Large intestine (tissue), 3 donors: Measurements from ENCODE around the gene OR10H5. TPM values are rescaled to one million over a fixed set of nuclear protein-coding genes. Genes with fewer than 3 reads are reported as not detected.
"Not testable (repeated sequence)": the region's sequence is repeated elsewhere in the genome, so short reads cannot be mapped to it uniquely, and the experiment has no call there.

Experiments used
- DNase-seq, 2 donors: peaks; one replicate each; pipeline versions ENCODE4 v3.0.0 to v3.0.0-alpha.2; 2013
- H3K27ac ChIP-seq: one replicate; pipeline ENCODE4 v1.5.1; 2013; ENCODE audit warnings: low read length
- H3K27me3 ChIP-seq: 2 replicates; pipeline ENCODE4 v1.6.1; 2013; ENCODE audit warnings: low read length; ENCODE audit not compliant: control insufficient read depth, insufficient read depth
- H3K36me3 ChIP-seq: 2 replicates; pipeline ENCODE4 v1.6.1; 2013; ENCODE audit warnings: low read length; ENCODE audit not compliant: control insufficient read depth, insufficient read depth
- H3K4me1 ChIP-seq: one replicate; pipeline ENCODE4 v1.6.1; 2013; ENCODE audit warnings: low read length; ENCODE audit not compliant: control insufficient read depth, insufficient read depth
- H3K4me3 ChIP-seq: one replicate; pipeline ENCODE4 v1.5.1; 2013; ENCODE audit warnings: low read length
- H3K9me3 ChIP-seq: one replicate; pipeline ENCODE4 v1.6.1; 2013; ENCODE audit warnings: mild to moderate bottlenecking, low read depth, low read length, moderate library complexity; ENCODE audit not compliant: control insufficient read depth
- WGBS: methylation state at CpG from one replicate; pipeline ENCODE4 v1.1.5; 2013; ENCODE audit warnings: low lambda C conversion rate; ENCODE audit not compliant: insufficient coverage; 5-methylcytosine and 5-hydroxymethylcytosine counted together
- polyA plus RNA-seq: library from polyadenylated mRNA; unstranded; fragments of 120-200 nt; gene quantifications from one replicate; pipeline ENCODE4 v1.2.1, GENCODE V29; 2013

The OR10H5 gene
- polyA plus RNA-seq, 1 donor, result not detected

DNA sequence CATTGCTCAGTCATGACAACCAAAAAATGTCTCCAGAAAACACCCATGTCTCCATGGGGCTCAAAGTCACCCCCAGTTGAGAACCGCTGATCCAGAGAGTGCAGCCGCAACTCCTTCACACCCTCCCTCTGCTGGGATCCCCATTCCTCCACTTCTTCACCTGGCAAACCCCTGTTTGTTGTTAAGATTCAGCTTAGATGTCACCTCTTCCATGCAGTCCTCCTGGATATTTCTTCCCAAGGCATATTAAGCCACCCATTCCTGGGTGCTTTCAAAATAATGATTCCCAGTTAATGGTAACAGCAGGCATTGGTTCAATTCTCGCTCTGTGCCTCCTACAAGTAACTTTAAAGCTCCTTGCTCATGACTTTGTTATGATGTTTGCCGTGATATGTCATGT, 24.0 kb downstream of the OR10H5 start:
- no peaks in the 10 kb centered on the region for H3K36me3 ChIP-seq
- H3K27ac ChIP-seq, result no peak overlapping the region
- H3K9me3 ChIP-seq, result no peaks in the 10 kb centered on the region
- no CpG with 5 or more reads among the region's 4 CpGs for WGBS
- no peak overlapping the region for H3K4me3 ChIP-seq
- H3K4me1 ChIP-seq, result no peaks in the 10 kb centered on the region
- H3K27me3 ChIP-seq, result peaks cover 6% of the 10 kb centered on the region
- DNase-seq, result no peak

DNA sequence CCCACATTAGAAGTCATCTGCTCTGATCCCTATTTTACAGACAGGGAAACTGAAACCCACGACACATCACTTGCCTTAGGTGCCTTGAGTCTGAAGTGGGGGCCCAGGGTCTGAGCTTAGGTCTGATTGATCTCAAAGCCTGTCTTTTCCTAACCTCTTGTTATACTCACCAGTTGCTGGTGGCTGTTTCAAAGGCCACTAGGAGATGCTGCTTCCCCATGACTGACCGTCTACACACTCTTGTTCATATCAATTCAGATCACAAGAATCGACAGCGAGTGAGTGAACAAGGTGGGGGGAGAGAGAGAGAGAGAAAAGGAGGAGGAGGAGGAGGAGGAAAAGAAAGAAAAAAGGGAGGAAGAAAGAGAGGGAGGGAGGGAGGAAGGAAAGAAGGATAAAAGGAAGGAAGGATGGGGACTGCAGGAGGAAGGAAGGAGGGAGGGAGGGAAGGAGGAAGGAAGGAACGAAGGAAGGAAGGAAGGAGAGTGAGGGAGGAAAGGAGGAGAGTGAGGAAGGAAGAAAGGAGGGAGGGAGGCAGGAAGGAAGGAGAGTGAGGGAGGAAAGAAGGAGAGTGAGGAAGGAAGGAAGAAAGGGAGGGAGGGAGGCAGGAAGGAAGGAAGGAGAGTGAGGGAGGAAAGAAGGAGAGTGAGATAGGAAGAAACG, 24.7 kb downstream of the OR10H5 start:
- no peak for DNase-seq
- peaks cover 6% of the 10 kb centered on the region for H3K27me3 ChIP-seq

DNA sequence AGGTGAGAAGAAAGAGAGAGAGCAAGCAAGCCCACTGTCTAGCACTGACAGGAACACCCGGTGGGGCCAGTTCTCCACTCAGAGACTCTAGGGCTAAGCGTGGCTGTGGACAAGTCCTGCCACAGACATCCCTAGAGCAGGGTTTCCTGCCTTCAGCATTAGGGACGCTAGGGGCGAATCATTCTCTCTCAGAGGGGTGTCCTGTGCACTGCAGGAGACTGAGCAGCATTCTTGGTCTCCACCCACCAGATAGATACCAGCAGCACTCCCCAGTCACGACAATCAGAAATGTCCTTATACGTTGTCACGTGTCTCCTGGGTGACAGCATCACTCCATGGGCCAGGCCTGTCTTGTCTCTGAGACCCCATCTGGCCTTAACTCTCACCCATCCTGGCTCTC, 26.5 kb downstream of the OR10H5 start:
- H3K4me1 ChIP-seq, result no peaks in the 10 kb centered on the region
- H3K4me3 ChIP-seq, result no peak overlapping the region
- H3K27ac ChIP-seq, result no peak overlapping the region
- H3K36me3 ChIP-seq, result no peaks in the 10 kb centered on the region
- no peaks in the 10 kb centered on the region for H3K9me3 ChIP-seq
- no peak for DNase-seq
- peaks cover 6% of the 10 kb centered on the region for H3K27me3 ChIP-seq
- no CpG with 5 or more reads among the region's 7 CpGs for WGBS

More for the DNA sequence above, 24.7 kb downstream of the OR10H5 start:
- no peak overlapping the region for H3K27ac ChIP-seq
- WGBS, result 22% methylated on average over 5 of the region's 6 CpGs
- H3K9me3 ChIP-seq, result no peaks in the 10 kb centered on the region
- H3K4me3 ChIP-seq, result no peak overlapping the region
- H3K4me1 ChIP-seq, result no peaks in the 10 kb centered on the region
- no peaks in the 10 kb centered on the region for H3K36me3 ChIP-seq

DNA sequence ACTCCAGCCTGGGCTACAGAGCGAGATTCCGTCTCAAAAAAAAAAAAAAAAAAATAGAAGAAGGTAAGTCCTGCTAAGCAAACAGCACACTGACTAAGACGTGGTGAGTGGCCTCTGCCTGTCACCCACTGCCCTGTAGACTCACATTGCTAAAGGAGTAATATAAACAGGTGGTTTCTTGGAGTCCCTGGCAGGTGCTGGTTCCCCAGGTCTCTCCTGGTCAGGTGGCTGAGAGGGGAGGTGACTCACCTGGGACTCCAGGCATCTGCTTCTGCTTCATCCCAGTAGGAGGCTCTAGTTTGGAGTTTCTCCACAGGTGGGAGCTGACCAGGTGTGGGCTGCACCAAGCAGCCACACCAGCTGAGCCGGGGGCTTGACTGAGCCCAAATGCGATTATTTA, 27.8 kb downstream of the OR10H5 start, which contains the start of gene OR10H1:
Gene OR10H1, minus strand, starts transcription at position 359 of the 400 bp plus-strand sequence. CDS start 7,627 bp downstream, outside the sequence.
- DNase-seq, result no peak
- Histone ChIP-seq H3K9me3 (no peaks in the 10 kb centered on the region), H3K36me3 (no peaks in the 10 kb centered on the region), H3K4me1 (no peaks in the 10 kb centered on the region), H3K27me3 (peaks cover 6% of the 10 kb centered on the region), H3K4me3 (no peak within 1 kb of the TSS), H3K27ac (no peak within 1 kb of the TSS)
- no CpG with 5 or more reads among the region's 5 CpGs for WGBS

DNA sequence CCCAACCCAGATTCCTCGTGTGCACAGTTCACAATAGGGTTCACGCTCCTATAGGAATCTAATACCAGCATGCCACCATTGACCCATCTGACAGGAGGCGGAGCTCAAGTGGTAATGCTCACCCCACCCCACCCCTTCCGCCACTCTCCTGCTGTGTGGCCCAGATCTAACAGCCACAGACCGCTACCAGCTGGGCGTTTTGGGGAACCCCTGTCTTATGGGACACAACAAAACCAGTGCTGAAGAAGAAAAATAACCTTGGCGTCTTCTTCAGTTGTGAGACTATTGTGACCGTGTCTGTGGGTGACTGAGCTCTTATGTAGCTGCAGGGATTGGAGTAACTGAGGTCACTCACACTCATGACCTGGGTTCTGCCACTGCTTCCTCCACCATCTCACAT, 33.2 kb downstream of the OR10H5 start:
- Histone ChIP-seq H3K27me3 (no peaks in the 10 kb centered on the region), H3K4me1 (no peaks in the 10 kb centered on the region), H3K27ac (no peak overlapping the region), H3K4me3 (no peak overlapping the region), H3K36me3 (no peaks in the 10 kb centered on the region), H3K9me3 (no peaks in the 10 kb centered on the region)
- WGBS, result 100% methylated on average over 1 of the region's 8 CpGs
- no peak for DNase-seq

DNA sequence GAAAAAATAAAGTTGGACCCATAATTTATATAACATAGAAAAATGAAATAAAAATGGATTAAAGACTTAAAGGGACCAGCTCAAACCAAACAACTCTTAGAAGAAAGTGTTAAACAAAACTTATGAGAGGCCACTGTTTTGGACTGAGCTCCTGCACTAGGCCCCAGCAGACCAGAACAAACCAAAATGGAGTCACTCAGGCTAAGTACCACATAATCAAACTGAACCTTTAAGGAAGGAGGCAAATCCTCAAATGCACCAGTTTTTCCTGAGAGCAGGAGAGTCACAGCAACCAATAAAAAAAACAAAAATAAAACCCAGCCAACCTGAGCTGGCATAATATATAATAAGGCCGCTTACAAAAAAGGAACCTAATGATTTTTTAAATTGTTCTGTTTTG, 38.3 kb downstream of the OR10H5 start:
- Histone ChIP-seq H3K36me3 (no peaks in the 10 kb centered on the region), H3K4me1 (no peaks in the 10 kb centered on the region), H3K27me3 (peaks cover 2% of the 10 kb centered on the region), H3K27ac (no peak overlapping the region), H3K9me3 (no peaks in the 10 kb centered on the region), H3K4me3 (no peak overlapping the region)
- DNase-seq, result no peak
- no CpG with 5 or more reads among the region's 1 CpG for WGBS

DNA sequence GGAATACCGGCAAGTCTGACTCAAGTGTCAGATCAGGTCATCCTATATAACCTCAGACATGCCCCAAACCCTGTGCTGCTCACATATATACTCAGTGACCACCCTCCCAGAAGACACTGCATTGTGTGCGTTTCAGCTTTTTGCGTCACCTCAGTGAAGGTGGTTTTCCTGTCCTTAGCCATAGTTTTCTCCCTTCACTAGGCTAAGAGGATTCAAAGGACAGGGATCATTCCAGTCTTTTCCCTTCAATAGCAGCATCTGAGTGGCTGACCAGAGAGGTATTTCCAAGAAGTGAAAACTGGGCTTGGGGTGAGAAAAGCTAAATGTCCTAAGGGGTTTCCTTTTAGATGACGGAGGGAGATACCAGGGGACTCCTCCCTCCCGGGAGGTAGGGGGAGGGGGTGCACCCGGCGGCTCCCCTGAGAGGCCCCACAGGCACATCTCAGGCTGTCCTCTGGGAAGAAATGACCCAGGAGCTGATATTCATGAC, 40.7 kb downstream of the OR10H5 start:
- H3K4me3 ChIP-seq, result no peak overlapping the region
- 83% methylated on average over 2 of the region's 7 CpGs for WGBS
- H3K27ac ChIP-seq, result no peak overlapping the region
- no peak for DNase-seq
- H3K4me1 ChIP-seq, result no peaks in the 10 kb centered on the region
- H3K36me3 ChIP-seq, result no peaks in the 10 kb centered on the region
- H3K27me3 ChIP-seq, result peaks cover 2% of the 10 kb centered on the region
- no peaks in the 10 kb centered on the region for H3K9me3 ChIP-seq

DNA sequence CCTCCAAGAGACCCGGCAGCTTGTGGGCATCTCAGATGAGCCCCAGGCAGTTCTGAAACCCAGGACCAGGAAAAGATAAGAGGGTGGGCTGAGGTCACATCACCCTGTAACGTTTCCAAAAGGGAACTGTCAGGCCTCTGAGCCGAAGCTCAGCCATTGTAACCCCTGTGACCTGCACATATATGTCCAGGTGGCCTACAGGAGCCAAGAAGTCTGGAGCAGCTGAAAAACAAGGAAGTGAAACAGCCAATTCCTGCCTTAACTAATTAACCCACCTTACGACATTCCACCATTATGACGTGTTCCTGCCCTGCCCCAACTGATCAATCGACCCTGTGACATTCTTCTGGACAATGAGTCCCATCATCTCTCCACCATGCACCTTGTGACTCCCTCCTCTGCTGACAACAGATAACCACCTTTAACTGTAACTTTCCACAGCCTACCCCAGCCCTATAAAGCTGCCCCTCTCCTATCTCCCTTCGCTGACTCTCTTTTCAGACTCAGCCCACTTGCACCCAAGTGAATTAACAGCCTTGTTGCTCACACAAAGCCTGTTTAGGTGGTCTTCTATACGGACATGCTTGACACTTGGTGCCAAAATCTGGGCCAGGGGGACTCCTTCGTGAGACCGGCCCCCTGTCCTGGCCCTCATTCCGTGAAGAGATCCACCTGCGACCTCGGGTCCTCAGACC, 41.3 kb downstream of the OR10H5 start:
- no CpG with 5 or more reads among the region's 13 CpGs for WGBS
- not testable (repeated sequence) for H3K4me3 ChIP-seq, H3K36me3 ChIP-seq, H3K27me3 ChIP-seq, H3K9me3 ChIP-seq, H3K27ac ChIP-seq, H3K4me1 ChIP-seq
- peak; percentile 12 to 44 for DNase-seq

DNA sequence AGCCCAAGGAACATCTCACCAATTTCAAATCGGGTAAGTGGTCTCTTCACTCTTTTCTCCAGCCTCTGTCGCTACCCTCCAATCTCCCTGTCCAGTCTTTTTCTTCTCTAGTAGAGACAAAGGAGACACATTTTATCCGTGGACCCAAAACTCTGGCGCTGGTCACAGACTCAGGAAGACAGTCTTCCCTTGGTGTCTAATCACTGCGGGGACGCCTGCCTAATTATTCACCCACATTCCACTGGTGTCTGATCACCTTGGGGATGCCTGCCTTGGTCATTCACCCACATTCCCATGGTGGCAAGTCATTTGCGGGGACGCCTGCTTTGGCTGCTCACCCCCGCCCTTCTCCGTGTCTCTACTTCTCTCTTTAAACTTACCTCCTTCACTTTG, 41.8 kb downstream of the OR10H5 start:
- Histone ChIP-seq H3K9me3 (no peaks in the 10 kb centered on the region), H3K27me3 (peaks cover 2% of the 10 kb centered on the region), H3K27ac (no peak overlapping the region), H3K4me3 (no peak overlapping the region), H3K36me3 (no peaks in the 10 kb centered on the region), H3K4me1 (no peaks in the 10 kb centered on the region)
- DNase-seq, result no peak
- 95% methylated on average over 2 of the region's 10 CpGs for WGBS

DNA sequence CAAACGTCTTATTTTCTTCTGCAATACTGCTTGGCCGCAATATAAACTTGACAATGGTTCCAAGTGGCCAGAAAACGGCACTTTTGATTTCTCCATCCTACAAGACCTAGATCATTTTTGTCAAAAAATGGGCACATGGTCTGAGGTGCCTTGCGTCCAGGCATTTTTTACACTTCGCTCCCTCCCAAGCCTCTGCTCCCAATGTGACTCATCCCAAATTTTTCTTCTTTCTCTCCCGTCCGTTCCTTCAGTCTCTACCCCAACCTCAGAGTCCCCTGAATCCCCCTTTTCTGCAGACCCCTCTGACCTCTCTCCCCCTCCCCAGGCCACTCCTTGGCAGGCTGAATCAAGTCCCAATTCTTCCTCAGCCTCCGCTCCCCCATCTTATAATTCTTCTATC, 42.3 kb downstream of the OR10H5 start:
- no peak for DNase-seq
- Histone ChIP-seq H3K9me3 (no peaks in the 10 kb centered on the region), H3K27ac (no peak overlapping the region), H3K36me3 (no peaks in the 10 kb centered on the region), H3K4me1 (no peaks in the 10 kb centered on the region), H3K27me3 (peaks cover 2% of the 10 kb centered on the region), H3K4me3 (no peak overlapping the region)
- WGBS, result 96% methylated on average over 4 of the region's 8 CpGs
